Measurements from ENCODE around the gene ARID3A. TPM values are rescaled to one million over a fixed set of nuclear protein-coding genes. Genes with fewer than 3 reads are reported as not detected.

ARID3A gene
- polyA plus RNA-seq, 3 donors: 3.6 to 8.2 (median 8.0) TPM

GRCh38 chr19:990119-990571 lies 64.3 kb downstream of the ARID3A start:
- H3K27ac ChIP-seq (ENCODE audit: low read depth, low read length): no peak overlapping the region
- 55 to 84% (median 81%) methylated on average over 27 of the region's 27 CpGs for WGBS, 3 donors

GRCh38 chr19:990746-991145 lies 64.9 kb downstream of the ARID3A start:
- H3K27ac ChIP-seq (ENCODE audit: low read depth, low read length): no peak overlapping the region
- WGBS, 3 donors: 90 to 94% (median 91%) methylated on average over 23 of the region's 23 CpGs

- H3K27ac ChIP-seq (ENCODE audit: low read depth, low read length): no peak overlapping the region
- WGBS, 3 donors: 77 to 89% (median 81%) methylated on average over 30 to 41 of the region's 47 CpGs
Observed at GRCh38 chr19:991174-991931, 65.5 kb downstream of the ARID3A start.

GRCh38 chr19:991932-992669 lies 66.3 kb downstream of the ARID3A start:
- 93 to 96% (median 95%) methylated on average over 32 to 42 of the region's 42 CpGs for WGBS, 3 donors
- H3K27ac ChIP-seq (ENCODE audit: low read depth, low read length): no peak overlapping the region

DNA sequence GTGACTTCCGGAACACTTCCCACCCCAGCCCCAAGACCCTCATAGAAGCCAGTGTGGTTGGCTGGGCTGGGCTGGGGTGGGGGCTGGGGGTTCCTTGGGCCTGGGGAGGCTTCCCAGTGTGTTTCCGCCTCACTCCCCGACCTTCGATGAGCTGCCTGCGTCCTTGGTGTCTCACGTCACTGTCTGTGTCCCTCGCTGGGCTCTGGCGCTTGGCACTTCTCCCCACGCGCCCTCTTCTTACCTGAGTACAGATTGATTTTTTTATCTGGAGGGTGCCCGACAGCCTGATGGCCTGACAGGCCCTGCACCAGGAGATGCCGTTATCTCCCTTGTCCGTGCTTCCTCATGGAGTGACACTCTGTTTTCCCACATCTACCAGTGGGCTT lies 66.8 kb downstream of the ARID3A start:
- WGBS, 3 donors: 85 to 96% (median 95%) methylated on average over 13 of the region's 13 CpGs

DNA sequence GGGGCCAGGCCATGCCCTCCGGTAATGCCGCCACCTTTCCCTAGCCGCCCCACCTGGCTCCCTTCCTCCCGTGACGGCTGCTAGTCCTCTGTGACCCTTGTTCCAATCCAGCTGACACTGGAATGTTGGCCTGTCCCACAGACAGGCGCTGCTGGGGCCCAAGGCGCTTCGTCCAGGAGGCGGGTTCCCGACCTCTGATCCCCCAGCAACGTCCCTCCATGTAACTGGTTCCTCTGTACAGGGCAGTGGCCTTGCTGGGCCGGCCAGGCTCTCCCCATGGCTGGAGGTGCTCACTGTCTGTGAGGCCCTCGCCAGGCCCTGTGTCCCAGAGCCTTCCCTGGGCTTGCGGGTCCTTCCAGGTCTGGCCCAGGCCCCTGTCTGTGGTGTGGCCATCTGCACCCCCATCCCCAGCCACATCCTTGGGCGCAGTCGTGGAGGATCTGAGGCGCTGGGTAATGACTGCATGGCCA lies 67.6 kb downstream of the ARID3A start:
- H3K27ac ChIP-seq (ENCODE audit: low read depth, low read length): no peak overlapping the region
- 85 to 93% (median 87%) methylated on average over 17 of the region's 17 CpGs for WGBS, 3 donors

More for the DNA sequence above, 66.8 kb downstream of the ARID3A start:
- H3K27ac ChIP-seq (ENCODE audit: low read depth, low read length): no peak overlapping the region

- 91 to 92% (median 92%) methylated on average over 40 to 43 of the region's 43 CpGs for WGBS, 3 donors
- H3K27ac ChIP-seq (ENCODE audit: low read depth, low read length): no peak overlapping the region
Observed at GRCh38 chr19:993831-994393, 68.1 kb downstream of the ARID3A start.

GRCh38 chr19:994516-994915 lies 68.7 kb downstream of the ARID3A start:
- 94 to 95% (median 94%) methylated on average over 18 of the region's 18 CpGs for WGBS, 3 donors
- H3K27ac ChIP-seq (ENCODE audit: low read depth, low read length): no peak overlapping the region

DNA sequence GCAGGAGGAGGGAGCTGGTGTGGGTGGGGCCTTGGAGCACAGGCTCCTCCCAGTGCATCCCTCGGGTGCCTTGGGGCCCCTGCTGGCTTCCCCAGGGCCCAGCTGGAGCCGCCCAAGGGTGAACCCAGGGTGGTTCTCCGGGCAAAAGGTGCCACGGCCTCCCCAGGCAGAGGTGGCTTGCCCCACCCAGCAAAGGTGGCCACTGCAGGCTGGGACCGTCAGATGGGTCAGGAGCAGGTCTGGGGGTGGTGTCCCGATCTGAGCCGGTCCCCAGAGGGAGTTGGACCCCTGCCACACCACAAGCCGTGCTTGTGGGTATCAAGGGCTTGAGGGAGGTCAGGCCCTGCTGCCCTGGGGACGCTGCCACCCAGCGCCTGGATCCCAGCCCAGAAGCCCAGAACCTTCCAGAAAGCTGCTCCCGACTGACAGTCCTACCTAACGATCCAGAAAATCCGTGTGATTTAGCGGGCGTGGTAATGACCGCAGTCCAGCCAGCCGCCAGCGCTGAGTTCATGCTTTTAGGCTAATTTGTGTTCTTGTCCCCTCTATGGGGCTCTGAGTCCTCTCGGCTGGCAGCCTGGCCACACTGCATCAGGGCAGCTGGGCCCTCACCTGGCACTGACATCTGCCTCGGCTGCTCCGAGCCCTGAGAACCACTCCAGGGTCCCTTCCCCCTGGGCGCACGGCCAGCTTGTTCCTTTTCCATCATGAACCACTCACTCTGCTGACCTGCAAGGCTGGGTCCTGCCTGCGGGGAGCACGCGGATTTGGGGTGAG lies 69.4 kb downstream of the ARID3A start:
- WGBS, 3 donors: 71 to 77% (median 74%) methylated on average over 26 of the region's 26 CpGs
- H3K27ac ChIP-seq (ENCODE audit: low read depth, low read length): no peak overlapping the region

GRCh38 chr19:996051-996838 lies 70.4 kb downstream of the ARID3A start:
- WGBS, 3 donors: 10 to 14% (median 13%) methylated on average over 64 of the region's 64 CpGs
- H3K27ac ChIP-seq (ENCODE audit: low read depth, low read length): no peak overlapping the region

GRCh38 chr19:998064-998463 lies 72.2 kb downstream of the ARID3A start:
- no peak overlapping the region for H3K27ac ChIP-seq (ENCODE audit: low read depth, low read length)
- WGBS, 3 donors: 16 to 32% (median 28%) methylated on average over 6 of the region's 6 CpGs

- no peak overlapping the region for H3K27ac ChIP-seq (ENCODE audit: low read depth, low read length)
- WGBS, 3 donors: 57 to 65% (median 57%) methylated on average over 3 of the region's 3 CpGs
Observed at GRCh38 chr19:999379-999719, 73.5 kb downstream of the ARID3A start.

- no peak within 1 kb of the TSS for H3K27ac ChIP-seq (ENCODE audit: low read depth, low read length)
- whole genome bisulfite sequencing, 3 donors: 2% methylated on average over 42 to 43 of the region's 43 CpGs
Observed at GRCh38 chr19:1000095-1000494, 74.3 kb downstream of the ARID3A start, which contains the start of gene GRIN3B. Gene GRIN3B (plus strand): TSS chr19:1000419. CDS start chr19:1000438, 19 bp downstream.

DNA sequence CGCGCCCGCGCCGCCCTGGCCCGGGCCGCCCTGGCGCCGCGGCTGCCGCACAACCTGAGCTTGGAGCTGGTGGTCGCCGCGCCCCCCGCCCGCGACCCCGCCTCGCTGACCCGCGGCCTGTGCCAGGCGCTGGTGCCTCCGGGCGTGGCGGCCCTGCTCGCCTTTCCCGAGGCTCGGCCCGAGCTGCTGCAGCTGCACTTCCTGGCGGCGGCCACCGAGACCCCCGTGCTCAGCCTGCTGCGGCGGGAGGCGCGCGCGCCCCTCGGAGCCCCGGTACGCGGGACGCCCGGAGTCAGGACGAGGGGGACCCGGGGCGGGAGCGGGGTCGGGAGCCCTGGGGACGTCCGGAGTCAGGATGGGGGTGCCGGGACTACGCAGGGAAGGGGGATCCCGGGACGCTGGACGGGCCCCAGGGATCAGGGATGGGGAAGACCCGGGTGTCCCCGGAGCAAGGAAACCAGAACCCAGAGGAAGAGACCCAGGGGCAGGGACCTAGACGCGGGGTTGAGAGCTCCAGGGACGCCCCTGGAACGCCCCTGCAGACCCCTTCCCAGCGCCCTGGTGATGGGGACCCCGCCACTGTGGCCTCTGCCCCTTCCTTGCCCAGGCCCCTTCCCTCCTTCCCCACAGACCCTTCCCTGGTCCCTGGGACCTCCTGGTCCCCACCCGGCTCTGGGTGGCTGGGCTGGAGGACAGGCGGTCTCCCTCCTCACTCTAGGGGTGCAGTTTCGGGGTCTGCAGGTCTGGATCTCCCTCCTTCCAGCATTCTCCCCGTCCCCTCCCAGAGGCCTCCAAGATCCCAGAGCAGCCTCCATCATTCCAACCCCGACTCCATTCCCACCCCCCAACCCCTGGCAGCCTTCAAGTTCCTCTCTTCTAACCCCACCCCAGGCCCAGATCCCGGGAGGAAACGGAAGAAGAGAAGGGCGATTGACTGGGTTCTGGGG lies 75.0 kb downstream of the ARID3A start:
- WGBS, 3 donors: 3 to 5% (median 4%) methylated on average over 38 to 72 of the region's 73 CpGs
- H3K27ac ChIP-seq (ENCODE audit: low read depth, low read length): no peak overlapping the region

- H3K27ac ChIP-seq (ENCODE audit: low read depth, low read length): no peak overlapping the region
- 8 to 12% (median 10%) methylated on average over 17 to 20 of the region's 20 CpGs for WGBS, 3 donors
Observed at GRCh38 chr19:1001538-1002166, 75.8 kb downstream of the ARID3A start.

- 75 to 82% (median 81%) methylated on average over 4 of the region's 4 CpGs for WGBS, 3 donors
- H3K27ac ChIP-seq (ENCODE audit: low read depth, low read length): no peak overlapping the region
Observed at GRCh38 chr19:1002600-1002999, 76.8 kb downstream of the ARID3A start.
